ENCODE data around the gene AK8.

AK8 gene

DNA sequence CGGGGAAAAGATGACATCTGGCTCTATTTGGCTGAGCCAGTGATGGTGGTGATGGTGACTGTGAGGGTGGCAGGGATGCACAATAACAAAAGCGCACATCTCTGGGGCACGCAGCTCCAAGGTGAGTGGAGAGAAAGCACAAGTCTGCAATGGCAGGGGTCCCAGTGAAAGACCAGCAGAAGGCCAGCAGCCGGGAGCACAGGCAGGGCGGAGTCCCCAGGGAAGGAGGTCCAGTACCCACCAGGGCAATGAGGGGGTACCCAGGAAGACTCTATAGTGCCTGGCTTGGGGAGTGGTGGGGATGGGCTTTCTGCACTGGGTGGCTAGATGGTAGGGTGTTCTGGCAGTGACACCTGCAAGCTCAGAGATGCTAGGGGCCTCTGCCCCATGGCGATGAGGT lies 69.4 kb downstream of the AK8 start:
- Histone ChIP-seq H3K27ac (ENCODE audit: low read length) (no peak overlapping the region), H4K20me1 (ENCODE audit: insufficient read depth, low read length) (no peaks in the 10 kb centered on the region), H3K27me3 (ENCODE audit: low read depth, low read length) (peaks cover 27% of the 10 kb centered on the region), H3K4me2 (ENCODE audit: low read length) (no peak overlapping the region), H3K4me3 (ENCODE audit: low read length) (no peak overlapping the region), H3K36me3 (replicated peaks; ENCODE audit: low read depth, low read length) (no peaks in the 10 kb centered on the region), H3K9ac (ENCODE audit: low read length) (no peak overlapping the region), H3K79me2 (ENCODE audit: low read length) (no peaks in the 10 kb centered on the region), H2AFZ (ENCODE audit: low read depth, low read length) (no peak overlapping the region), H3K9me3 (ENCODE audit: insufficient read depth, low read length) (no peaks in the 10 kb centered on the region), H3K4me1 (ENCODE audit: low read length) (peaks cover 8% of the 10 kb centered on the region; the same call in 1 of the 2 replicates)
- no peak for TF ChIP-seq EZH2phosphoT487 (IDR thresholded peaks at IDR 0.05; ENCODE audit: low read depth)
- TF ChIP-seq, protein P1, sequence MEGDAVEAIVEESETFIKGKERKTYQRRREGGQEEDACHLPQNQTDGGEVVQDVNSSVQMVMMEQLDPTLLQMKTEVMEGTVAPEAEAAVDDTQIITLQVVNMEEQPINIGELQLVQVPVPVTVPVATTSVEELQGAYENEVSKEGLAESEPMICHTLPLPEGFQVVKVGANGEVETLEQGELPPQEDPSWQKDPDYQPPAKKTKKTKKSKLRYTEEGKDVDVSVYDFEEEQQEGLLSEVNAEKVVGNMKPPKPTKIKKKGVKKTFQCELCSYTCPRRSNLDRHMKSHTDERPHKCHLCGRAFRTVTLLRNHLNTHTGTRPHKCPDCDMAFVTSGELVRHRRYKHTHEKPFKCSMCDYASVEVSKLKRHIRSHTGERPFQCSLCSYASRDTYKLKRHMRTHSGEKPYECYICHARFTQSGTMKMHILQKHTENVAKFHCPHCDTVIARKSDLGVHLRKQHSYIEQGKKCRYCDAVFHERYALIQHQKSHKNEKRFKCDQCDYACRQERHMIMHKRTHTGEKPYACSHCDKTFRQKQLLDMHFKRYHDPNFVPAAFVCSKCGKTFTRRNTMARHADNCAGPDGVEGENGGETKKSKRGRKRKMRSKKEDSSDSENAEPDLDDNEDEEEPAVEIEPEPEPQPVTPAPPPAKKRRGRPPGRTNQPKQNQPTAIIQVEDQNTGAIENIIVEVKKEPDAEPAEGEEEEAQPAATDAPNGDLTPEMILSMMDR (IDR thresholded peaks at IDR 0.05; ENCODE audit: low read depth, low read length), result no peak

DNA sequence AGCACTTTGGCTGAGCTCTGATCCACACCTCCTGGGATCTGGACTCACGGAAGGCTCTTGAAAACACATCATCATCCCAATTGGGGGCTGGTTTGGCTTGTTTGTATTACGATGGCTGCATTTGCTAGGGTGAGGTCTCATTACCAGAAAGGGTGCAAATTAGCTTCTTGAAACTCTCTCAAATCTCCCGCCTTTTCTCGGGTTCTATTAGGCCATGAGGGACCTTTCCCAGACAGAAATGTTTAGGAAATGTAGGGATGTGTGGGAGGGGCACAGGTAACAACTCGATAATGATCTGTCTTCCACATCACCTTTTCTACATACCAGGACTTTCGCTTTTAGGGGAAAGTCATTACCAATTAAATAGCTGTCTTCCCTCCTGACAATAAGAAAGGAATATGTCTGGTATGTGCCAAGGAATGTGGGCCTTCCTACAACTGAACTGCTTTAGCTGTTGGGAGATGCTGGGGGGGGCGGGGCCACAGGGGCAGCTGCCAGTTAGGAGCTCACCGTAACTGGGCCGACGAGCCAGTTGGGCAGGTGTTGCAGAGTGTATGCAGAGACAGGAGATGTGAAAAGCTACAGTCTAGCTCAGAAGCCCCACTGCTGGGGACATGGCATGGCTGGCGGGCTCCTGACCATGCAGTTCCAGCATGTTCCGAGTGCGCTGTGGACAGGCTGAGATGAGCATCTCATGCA lies 71.2 kb downstream of the AK8 start:
- no peak overlapping the region for H3K4me2 ChIP-seq (ENCODE audit: low read length)
- H2AFZ ChIP-seq (ENCODE audit: low read depth, low read length), result no peak overlapping the region
- H3K4me3 ChIP-seq (ENCODE audit: low read length), result no peak overlapping the region
- no peaks in the 10 kb centered on the region for H4K20me1 ChIP-seq (ENCODE audit: insufficient read depth, low read length)
- TF ChIP-seq, protein P1 (IDR thresholded peaks at IDR 0.05; ENCODE audit: low read depth, low read length), result no peak
- no peak for TF ChIP-seq EZH2phosphoT487 (IDR thresholded peaks at IDR 0.05; ENCODE audit: low read depth)
- H3K79me2 ChIP-seq (ENCODE audit: low read length), result no peaks in the 10 kb centered on the region
- H3K9ac ChIP-seq (ENCODE audit: low read length), result no peak overlapping the region
- no peaks in the 10 kb centered on the region for H3K36me3 ChIP-seq (replicated peaks; ENCODE audit: low read depth, low read length)
- H3K27ac ChIP-seq (ENCODE audit: low read length), result no peak overlapping the region
- peaks cover 8% of the 10 kb centered on the region; the same call in 1 of the 2 replicates for H3K4me1 ChIP-seq (ENCODE audit: low read length)
- no peaks in the 10 kb centered on the region for H3K9me3 ChIP-seq (ENCODE audit: insufficient read depth, low read length)
- H3K27me3 ChIP-seq (ENCODE audit: low read depth, low read length), result peaks cover 27% of the 10 kb centered on the region

DNA sequence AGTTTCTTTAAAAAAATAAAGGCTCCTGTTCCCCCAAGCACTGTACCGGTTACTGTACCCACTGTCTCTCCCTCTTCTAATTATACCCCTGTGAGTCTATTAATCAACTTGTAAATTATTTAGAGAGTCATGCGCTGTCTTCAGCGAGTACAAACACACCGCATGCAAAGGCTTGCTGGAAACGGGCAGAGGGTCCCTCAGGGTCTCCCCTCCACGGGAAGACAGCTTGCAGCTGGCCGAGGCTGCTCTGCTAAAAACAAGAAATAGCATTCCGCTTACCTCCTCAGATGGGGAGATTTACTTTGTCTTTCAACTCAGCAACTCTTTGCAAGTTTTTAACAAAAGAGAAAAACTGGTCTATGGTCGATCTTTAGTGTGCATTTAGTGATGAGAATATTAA lies 71.8 kb downstream of the AK8 start:
- H2AFZ ChIP-seq (ENCODE audit: low read depth, low read length), result no peak overlapping the region
- H3K4me3 ChIP-seq (ENCODE audit: low read length), result no peak overlapping the region
- no peak overlapping the region for H3K9ac ChIP-seq (ENCODE audit: low read length)
- no peaks in the 10 kb centered on the region for H4K20me1 ChIP-seq (ENCODE audit: insufficient read depth, low read length)
- H3K4me1 ChIP-seq (ENCODE audit: low read length), result peaks cover 8% of the 10 kb centered on the region; the same call in 1 of the 2 replicates
- H3K9me3 ChIP-seq (ENCODE audit: insufficient read depth, low read length), result no peaks in the 10 kb centered on the region
- H3K27me3 ChIP-seq (ENCODE audit: low read depth, low read length), result peaks cover 27% of the 10 kb centered on the region
- no peaks in the 10 kb centered on the region for H3K36me3 ChIP-seq (replicated peaks; ENCODE audit: low read depth, low read length)
- H3K27ac ChIP-seq (ENCODE audit: low read length), result no peak overlapping the region
- no peaks in the 10 kb centered on the region for H3K79me2 ChIP-seq (ENCODE audit: low read length)
- H3K4me2 ChIP-seq (ENCODE audit: low read length), result no peak overlapping the region
- TF ChIP-seq EZH2phosphoT487 (IDR thresholded peaks at IDR 0.05; ENCODE audit: low read depth), result no peak
- TF ChIP-seq, protein P1 (IDR thresholded peaks at IDR 0.05; ENCODE audit: low read depth, low read length), result no peak

DNA sequence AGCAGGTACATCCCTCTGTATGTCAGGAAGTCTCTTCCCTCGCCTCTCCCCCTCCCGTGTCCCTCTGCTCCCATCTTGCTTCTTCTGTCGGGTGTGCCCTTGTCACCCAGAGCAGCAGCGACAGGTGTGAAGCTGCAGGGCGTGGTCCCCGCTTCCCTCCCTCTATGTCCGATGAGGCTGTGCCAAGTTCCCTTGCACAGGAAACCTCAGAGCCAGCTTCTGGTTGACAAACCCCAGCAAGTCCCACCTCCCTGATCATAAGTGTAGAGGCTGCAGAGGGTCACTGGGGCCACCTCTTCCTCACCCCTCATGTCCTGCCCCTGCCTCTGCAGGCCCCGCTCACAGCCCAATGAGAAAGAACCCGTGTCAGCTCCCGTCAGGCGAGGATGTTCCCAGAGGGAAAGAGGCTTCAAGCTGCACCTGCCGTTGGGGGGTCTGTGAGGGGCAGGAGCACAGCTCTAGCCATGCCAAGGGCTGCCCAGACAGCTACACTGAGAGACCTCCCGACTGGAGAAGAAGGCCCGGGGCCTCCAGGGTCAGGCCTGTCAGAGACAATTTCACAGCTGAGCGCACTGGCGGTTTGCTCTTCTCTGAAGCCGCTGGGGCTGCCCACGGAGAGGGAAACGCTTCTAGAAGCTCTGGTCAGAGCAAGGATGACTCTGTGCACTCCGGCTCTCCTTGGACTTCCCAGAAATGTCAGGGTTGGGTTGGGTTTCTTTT lies 73.3 kb downstream of the AK8 start:
- H3K4me3 ChIP-seq (ENCODE audit: low read length), result no peak overlapping the region
- no peaks in the 10 kb centered on the region for H3K9me3 ChIP-seq (ENCODE audit: insufficient read depth, low read length)
- H4K20me1 ChIP-seq (ENCODE audit: insufficient read depth, low read length), result no peaks in the 10 kb centered on the region
- H3K4me1 ChIP-seq (ENCODE audit: low read length), result peaks cover 8% of the 10 kb centered on the region; the same call in 1 of the 2 replicates
- TF ChIP-seq, protein P1 (IDR thresholded peaks at IDR 0.05; ENCODE audit: low read depth, low read length), result no peak
- no peak for TF ChIP-seq EZH2phosphoT487 (IDR thresholded peaks at IDR 0.05; ENCODE audit: low read depth)
- no peak overlapping the region for H3K9ac ChIP-seq (ENCODE audit: low read length)
- no peak overlapping the region for H2AFZ ChIP-seq (ENCODE audit: low read depth, low read length)
- peaks cover 18% of the 10 kb centered on the region for H3K27me3 ChIP-seq (ENCODE audit: low read depth, low read length)
- no peak overlapping the region for H3K4me2 ChIP-seq (ENCODE audit: low read length)
- no peaks in the 10 kb centered on the region for H3K79me2 ChIP-seq (ENCODE audit: low read length)
- H3K27ac ChIP-seq (ENCODE audit: low read length), result no peak overlapping the region
- no peaks in the 10 kb centered on the region for H3K36me3 ChIP-seq (replicated peaks; ENCODE audit: low read depth, low read length)

All from OCI-LY3 (cell line).